Uterus (tissue), 2 donors: Measurements from ENCODE around the gene ZC3H18.

Experiments used
- POLR2A ChIP-seq, 2 donors: fragments of 450-650 bp; IDR thresholded peaks; one replicate each; pipeline ENCODE4 v1.6.1; 2016; ENCODE audit warnings: antibody characterized with exemption in 2 of 2, mild to moderate bottlenecking in 1 of 2, moderate library complexity in 1 of 2
- TF ChIP-seq, protein P1 (sequence below), 4 experiments: fragments of 200-600 bp in 2 of 4; fragments of 450-650 bp in 2 of 4; sonication (generic) in 2 of 4; IDR thresholded peaks; one replicate each; pipeline ENCODE4 v1.5.1; 2016 to 2019; ENCODE audit warnings: antibody characterized with exemption in 4 of 4, mild to moderate bottlenecking in 2 of 4, moderate library complexity in 1 of 4

GRCh38 chr16:88578446-88579313 is 8.5 kb downstream of the ZC3H18 start:
- TF ChIP-seq, protein P1, sequence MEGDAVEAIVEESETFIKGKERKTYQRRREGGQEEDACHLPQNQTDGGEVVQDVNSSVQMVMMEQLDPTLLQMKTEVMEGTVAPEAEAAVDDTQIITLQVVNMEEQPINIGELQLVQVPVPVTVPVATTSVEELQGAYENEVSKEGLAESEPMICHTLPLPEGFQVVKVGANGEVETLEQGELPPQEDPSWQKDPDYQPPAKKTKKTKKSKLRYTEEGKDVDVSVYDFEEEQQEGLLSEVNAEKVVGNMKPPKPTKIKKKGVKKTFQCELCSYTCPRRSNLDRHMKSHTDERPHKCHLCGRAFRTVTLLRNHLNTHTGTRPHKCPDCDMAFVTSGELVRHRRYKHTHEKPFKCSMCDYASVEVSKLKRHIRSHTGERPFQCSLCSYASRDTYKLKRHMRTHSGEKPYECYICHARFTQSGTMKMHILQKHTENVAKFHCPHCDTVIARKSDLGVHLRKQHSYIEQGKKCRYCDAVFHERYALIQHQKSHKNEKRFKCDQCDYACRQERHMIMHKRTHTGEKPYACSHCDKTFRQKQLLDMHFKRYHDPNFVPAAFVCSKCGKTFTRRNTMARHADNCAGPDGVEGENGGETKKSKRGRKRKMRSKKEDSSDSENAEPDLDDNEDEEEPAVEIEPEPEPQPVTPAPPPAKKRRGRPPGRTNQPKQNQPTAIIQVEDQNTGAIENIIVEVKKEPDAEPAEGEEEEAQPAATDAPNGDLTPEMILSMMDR (IDR thresholded peaks at IDR 0.05) = no peak
- TF ChIP-seq POLR2A (IDR thresholded peaks at IDR 0.05) = no peak
